Endometrial microvascular endothelial cells (primary cell): ENCODE measurements around the gene COPA. TPM values are rescaled to one million over a fixed set of nuclear protein-coding genes. Genes with fewer than 3 reads are reported as not detected.

ENCODE experiments used
- in situ Hi-C: cut with HindIII; loops from 2 replicates; pipeline ENCODE4 v1.10.0; 2017; ENCODE audit warnings: low sequenced_read_pairs, low pct_unique_long_range_greater_than_20kb; ENCODE audit errors: inconsistent ontology term
- total RNA-seq: library from RNA; depleted of rRNA; stranded (reverse); fragments of >200 nt; gene quantifications from one replicate; pipeline ENCODE4 v1.2.3, GENCODE V29; 2015; ENCODE audit errors: inconsistent ontology term

COPA gene
- total RNA-seq, 1 donor from 2014 or later: 163 TPM

DNA sequence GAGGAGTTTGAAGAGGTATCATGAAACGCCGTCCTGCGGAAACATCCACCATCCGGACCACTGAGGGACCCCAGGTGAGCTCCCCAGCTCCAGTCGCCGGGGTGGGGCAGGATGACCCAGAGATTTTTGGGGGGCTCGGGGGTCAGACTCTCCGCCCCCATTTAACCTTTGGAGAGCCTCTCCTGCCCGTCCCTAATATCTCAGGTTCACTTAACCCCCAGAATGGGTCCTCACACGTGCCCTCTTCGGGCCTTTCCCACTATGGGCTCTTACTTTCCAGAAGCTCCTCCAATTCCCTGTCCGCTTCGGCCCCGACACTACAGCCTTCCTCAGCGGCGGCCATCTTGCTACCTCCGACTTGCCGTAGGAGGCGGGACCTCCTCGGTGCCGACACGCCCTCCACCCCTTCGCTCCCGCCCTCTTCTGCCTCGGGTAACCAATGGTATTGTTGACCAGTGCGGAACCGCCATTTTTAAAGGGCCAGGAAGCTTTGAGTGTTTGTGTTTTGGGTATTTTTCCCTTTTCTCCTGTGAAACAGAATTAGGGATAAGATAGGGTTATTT, 58.2 kb downstream of the COPA start, which contains the start of gene PEX19:
Gene PEX19 (minus strand): TSS at position 352 of the 563 bp plus-strand sequence. CDS start 9 bp downstream, at position 343.
- in situ Hi-C loops: no loop called here

DNA sequence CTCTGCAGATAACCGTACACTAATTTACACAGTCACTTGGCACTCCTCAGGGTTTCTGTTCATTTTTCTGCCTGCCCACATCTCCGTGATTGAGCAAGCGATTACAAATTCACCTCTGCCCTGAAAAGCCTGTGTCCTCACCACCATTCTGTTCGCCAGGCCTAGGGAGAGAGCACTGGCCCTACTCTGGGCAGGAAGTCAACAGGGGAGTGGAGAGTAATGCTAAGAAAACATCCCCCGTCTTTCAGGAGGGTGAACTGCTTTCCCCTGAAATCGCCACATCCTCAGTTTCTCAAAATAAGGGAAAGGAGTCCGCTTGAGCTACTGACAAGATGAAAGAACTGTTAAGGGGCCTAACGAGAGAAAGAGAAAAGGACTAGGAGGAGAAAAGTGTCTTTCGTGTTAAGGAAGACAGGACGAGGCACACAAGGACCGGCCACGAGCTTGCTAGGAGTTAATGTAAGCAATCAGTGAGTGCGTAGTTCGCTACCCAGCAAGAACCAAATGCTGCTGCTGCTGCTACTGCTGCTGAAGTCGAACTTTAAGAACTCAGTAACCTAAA, 58.7 kb downstream of the COPA start:
- in situ Hi-C loops: no loop called here

DNA sequence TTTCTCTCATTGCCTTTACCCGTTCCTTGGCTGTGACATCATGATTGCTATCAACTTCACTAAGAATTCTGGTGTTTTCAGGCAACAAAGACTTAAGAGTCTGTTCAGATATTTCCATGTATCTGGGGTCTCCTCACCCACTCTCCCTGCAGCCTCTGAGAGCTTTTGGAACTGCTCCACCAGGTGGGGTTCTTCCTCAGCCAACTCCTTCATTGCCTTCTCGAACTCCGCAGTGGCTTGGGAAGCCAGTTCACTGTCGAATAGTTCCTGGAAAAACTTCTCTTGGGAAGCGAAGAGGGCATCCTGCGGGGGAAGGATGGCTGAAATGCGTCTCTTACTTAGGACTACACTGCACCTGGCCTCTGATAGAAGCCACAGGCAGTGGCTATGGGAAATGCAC, 60.2 kb downstream of the COPA start:
- in situ Hi-C loops: no loop called here

DNA sequence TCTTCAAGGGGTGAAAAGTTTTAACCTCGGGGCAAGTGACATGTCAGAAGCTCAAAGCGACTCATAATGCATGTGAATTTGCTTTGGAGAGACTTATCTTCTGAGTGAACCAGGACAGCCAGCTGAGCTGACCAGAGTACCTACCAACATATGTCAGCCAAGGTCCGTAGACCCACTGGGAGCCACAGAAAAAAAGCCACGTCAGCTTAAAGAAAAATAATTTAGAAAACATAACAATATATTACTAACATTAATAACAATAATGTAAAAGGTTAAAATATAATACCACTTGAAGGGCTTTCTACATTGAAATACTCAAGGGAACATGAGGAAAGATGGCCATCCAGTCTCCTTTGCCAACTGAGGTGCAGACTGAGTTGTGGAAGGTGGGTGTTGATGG, 65.1 kb downstream of the COPA start:
- in situ Hi-C loops: no loop called here

DNA sequence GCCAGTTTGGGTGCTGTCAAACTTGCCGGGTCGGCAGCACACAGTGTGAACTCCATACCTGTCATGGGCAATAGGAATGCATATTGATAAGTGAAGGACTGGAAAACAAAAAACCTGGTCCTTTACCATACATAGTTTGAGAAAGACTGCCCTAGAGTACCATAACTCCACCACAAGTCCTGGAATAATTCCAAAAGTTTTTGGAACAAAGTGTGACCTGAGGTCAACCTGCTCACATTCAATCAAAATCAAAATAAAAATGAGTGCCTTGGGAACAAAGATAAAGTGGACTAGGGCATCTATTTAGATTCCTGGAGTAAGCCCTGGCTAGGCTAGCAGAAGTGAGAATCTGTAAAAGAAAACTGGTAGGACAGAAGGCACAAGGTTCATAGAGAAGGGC, 65.7 kb downstream of the COPA start:
- in situ Hi-C loops: no loop called here

DNA sequence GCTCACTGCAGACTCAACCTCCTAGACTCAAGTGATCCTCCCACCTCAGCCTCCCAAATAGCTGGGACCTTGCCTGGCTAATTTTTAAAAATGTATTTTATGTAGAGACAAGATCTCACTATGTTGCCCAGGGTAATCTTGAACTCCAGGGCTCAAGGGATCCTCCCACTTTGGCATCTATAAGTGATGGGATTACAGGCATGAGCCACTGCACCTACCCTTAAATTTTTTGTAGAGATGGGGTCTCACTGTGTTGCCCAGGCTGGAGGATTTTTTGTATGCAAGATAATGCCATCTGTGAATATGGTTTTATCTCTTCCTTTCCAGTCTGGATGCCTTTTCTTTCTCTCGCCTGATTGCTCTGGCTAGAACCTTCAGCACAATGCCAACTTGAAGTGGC, 72.0 kb downstream of the COPA start:
- in situ Hi-C loops: no loop called here

DNA sequence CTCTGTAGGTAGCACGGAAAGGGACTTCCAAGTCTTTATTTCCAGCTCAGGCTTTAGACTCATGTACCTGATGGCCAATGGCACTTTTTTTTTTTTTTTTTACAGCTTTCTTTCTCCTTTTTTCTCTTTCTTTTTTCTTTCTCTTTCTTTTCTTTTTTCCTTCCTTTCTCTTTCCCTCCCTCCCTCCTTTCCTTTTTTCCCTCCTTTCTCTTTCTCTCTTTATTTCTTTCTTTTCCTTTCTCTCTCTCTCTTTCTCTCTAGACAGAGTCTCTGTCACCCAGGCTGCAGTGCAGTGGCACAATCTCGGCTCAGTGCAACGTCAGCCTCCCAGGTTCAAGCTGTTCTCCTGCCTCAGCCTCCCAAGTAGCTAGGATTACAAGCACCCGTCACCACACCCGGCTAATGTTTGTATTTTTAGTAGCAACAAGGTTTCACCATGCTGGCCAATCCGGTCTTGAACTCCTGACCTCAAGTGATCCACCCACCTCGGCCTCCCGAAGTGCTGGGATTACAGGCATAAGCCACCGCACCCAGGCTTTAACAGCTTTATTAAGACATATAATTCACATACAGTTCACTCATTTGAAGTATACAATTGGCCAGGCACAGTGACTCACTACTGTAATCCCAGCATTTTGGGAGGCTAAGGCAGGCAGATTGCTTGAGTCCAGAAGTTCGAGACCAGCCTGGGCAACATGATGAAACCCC, 75.6 kb downstream of the COPA start:
- in situ Hi-C loops: no loop called here

DNA sequence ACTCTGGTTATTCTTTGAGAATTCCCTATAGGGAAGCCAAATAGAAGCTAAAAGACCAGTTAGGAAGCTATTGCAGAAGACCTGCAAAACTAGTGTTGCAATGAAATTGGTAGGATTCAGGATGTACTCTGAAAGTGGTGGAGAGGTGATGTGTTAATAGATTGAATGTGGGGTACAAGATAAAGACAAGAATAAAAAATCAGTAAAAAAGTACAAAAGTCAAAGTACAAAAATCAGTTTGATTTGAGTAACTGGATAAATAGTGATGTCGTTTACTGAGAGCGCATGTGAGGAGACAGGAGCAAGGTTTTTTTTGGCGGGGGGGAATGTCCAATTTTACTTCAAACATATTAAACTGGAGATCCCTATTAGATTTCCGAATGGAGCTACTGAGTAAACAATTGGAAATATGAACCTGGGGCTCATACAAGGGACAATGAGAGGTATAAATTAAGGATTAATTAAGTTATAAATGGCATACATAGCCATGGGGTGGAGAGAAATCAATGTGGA, 78.2 kb downstream of the COPA start:
- in situ Hi-C loops: no loop called here

DNA sequence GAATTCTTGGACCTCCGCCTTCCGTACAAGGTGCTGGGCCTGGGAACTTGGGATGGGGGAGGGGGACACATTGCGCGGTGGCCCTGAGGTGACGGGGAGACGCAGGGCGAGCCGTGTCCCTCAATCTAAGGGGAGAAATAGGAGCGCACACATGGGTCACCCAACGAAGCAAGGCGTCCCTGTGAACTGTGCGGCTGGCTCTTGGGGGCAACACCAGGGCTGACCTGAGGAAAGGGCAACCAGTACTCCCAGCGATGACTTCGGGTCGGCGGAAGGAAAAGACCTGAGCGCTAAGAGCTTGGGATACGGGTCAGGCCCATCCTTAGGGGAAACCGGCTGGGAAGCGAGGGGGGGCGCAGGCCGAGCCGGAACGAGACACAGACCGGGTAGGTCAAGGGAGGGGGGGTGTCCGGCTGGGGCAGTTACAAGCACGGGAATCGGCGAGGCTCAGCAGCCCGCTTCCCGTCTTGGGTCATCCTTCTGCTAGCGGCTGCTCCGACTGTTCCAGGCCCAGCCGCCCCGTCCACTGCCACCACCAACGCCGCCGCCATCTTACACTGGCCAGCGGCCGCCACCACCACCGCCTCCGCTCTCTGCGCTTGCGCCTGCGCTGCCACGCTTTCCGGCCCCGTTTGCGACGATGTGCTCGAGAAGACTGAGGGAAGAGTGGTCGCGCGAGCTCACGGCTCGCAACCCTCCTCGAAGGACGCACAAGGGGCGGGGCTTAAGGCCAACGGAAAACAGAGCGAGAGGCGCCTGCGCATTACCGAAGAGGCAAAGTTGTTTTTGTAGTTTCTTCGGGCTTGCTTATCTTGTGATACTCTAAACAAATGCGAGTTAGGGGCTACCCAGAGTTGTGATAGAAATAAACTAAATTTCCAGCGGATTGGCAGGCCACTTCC, 80.9 kb downstream of the COPA start, which contains the start of gene DCAF8:
Gene DCAF8 (minus strand): TSS at position 657 of the 902 bp plus-strand sequence. CDS start 18,541 bp downstream, outside the sequence.
- in situ Hi-C loops: no loop called here

DNA sequence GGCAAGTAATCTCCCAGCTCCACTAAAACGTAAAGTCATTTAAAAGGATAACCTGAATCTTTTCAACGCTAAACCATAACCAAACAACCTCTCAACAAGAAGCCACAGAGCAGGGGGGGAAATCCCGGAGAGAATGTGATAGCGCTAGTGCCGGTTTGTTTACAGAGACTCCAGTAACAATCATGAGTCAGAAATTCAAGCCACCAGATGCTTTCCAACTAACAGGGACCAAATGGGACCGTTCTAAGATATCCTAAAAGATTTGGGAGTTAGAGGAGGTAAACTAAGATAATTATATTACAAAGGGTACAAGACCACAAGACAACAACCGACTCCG, 81.5 kb downstream of the COPA start:
- in situ Hi-C loops: no loop called here

DNA sequence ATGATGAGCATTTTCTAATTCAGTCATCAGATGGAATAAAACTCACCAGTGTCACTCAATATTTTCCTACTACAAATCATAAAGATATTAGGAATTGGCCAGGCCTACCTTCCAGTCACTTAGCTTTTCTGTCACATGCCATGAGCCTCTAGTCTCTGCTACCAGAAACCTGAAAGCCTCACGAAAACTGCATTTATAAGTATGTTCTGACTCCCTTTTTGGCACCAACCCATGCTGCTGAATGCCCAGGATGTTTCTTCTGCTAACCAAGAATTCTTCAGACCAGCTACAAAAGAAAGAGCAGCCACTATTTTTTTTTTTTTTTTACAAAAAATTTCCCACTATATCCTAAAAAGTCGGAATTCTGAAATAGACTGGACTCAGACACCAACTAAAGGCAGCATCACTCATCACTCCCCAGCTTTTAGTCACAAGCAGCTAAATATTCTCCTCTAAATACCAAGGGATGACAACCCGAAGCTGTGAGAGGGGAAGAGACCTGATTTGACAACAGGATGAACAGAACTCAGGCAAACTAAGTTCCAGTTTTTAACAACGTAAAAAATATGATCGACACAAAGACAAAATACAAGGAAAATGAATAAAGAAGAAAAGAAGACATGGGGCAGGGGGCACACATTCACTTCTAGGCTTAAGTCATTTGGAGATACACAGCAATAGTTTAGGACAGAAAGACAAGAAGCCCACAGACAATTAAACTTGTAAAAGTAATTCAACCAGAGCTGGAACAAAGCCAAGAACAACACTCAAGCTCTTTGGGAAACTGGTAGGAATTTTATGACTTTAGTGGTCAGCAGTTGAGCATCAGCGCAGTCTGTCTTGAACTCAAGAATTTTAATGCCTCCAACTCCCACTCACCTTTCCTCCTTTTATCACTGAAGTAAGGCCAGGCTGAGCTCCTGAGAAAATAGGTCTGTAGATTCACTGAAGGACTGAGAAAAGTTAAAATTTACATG, 82.4 kb downstream of the COPA start:
- in situ Hi-C loops: no loop called here

DNA sequence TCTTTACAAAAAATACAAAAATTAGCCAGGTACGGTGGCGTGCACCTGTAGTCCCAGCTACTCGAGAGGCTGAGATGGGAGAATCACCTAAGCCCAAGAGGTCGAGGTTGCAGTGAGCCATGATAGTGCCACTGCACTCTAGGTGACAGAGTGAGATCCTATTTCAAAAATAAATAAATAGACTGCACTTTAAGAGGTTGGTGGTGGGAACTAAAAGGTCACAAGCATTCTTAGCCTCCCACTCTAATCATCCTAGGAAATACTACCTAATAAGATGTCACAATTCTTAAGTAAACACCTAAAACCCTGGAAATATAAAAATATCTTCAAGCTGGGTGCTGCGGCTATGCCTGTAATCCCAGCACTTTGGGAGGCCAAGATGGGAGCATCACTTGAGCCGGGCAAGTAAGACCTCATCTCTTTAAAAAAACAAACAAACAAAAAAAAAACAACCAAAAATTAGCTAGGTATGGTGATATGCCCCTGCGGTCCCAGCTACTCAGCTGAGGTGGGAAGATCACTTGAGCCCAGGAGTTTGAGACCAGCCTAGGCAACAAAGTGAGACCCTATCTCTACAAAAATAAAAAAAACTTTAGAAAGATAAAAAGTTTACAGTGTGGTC, 84.8 kb downstream of the COPA start:
- in situ Hi-C loops: loop anchor here (10.0 kb wide), 1 partner anchor 153 kb away; no protein-coding TSS in a partner anchor

DNA sequence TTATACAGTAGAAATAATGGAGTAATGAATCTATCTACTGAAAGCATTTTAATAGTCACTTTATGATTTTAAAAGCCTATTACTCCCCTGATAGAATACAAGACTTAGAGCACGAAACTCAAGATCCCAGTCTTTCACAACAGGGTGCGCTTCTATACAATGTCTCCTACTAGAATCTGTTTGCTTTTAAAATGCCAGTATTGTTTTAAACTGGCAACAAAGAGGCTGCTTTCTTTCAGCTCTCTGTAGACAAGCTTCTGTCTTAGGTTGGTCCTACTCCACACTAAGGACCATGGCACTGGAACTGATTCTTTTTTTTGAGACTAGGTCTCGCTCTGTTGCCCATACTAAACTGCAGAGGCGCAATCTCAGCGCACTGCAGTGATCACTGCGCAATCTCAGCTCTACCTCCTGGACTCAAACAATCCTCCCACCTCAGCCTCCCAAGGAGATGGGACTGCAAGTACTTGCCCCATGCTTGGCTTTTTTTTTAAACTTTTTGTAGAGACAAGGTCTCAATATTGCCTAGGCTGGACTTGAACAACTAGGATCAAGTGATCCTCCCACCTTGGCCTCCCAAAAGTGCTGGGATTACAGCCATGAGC, 85.5 kb downstream of the COPA start:
- in situ Hi-C loops: loop anchor here (10.0 kb wide), 1 partner anchor 153 kb away; no protein-coding TSS in a partner anchor

DNA sequence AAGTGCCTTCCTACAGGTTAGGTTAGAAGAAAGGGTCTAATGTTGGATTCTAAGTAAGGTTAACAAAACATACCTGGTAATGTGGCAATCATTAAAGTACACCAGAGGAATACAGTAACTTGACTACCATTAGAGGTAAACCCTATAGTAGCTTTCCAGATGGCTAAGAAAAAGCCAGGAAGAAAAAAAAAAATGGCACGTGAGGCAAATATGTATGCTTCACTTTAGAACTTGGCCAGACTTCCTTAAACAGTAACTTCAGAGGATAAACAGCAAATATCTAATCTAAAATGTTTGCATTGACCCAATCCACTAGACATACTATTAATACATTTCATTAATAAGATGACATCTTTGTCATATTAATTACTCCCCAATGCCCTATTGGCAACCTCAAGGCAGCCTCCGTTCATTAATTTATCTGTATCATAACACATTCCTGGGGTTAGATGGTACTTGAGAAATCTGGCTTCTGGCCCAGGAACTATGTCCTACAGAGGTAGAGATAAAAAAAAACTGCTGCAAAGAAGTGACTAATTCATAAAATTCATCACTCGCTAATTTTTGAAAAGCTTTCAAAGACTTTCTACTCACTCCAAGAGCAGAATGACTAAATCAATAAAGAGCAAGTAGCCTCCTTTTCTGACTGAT, 86.5 kb downstream of the COPA start:
- in situ Hi-C loops: loop anchor here (10.0 kb wide), 1 partner anchor 152 kb away; no protein-coding TSS in a partner anchor

DNA sequence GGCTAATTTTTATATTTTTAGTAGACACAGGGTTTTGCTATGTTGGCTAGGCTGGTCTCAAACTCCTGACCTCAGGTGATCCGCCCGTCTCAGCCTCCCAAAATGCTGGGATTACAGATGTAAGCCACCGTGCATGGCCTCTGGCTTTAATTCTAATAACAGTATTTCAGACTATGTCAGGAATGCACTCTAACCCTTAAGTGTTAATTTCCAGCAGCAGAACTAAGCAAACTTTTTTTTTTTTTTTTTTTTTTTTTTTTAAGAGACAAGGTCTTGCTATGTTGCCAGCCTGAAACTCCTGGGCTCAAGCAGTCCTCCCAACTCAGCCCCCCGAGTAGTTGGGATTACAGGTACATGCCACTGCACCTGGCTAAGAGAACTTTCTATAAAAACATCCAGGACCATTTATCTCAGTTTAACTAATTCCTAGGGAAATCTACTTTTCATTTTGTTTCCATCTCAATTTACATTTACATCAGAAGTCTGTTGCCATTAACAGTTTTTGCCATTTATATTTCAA, 87.2 kb downstream of the COPA start:
- in situ Hi-C loops: loop anchor here (10.0 kb wide), 1 partner anchor 151 kb away; no protein-coding TSS in a partner anchor
